Neural progenitor cell (in vitro differentiated cells): ENCODE measurements around the gene GAS2L1.

ENCODE experiments used
- EZH2 ChIP-seq: fragments of 200-600 bp; sonication (generic); IDR thresholded peaks from 2 replicates; pipeline ENCODE4 v1.6.1; 2017; ENCODE audit warnings: antibody characterized with exemption, mild to moderate bottlenecking, moderate library complexity
- TF ChIP-seq, protein P1 (sequence below): fragments of 200-600 bp; sonication (generic); IDR thresholded peaks from 2 replicates; pipeline ENCODE4 v1.5.1; 2017; ENCODE audit warnings: antibody characterized with exemption, mild to moderate bottlenecking

DNA sequence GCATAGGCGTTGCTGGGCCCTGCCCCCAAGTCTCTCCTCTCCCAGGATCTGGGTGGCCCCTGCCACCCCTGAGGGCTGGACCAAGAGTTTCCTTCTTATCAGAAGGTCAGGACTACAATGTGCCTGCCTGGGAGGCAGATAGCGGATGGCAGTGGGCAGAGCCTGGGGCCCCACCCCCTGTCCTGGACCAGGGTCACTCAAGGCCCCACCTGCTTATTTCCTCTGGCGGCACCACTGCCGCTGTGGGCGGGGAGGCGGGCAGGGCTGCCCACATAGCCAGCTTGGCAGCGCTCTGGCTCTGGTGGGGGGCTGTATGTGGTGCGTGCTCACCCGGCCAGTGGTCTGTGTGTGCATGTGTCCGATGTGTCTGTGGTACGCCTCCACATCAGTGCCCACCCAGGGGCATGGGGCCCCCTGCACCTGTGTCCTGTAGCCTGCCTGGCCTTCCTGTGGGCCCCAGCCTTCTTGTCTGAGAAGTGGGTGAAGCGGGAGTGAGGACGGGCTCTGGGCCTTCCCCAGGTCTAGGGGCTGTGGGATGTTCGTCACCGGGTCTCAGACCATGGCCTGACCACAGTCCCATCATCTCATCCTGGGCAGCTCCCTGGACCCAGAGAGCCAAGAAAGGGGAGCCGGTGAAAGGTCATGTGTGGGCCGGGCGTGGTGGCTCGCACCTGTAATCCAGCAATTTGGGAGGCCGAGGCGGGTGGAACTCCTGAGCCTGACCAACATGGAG lies 3.0 kb downstream of the GAS2L1 start:
- TF ChIP-seq, protein P1, sequence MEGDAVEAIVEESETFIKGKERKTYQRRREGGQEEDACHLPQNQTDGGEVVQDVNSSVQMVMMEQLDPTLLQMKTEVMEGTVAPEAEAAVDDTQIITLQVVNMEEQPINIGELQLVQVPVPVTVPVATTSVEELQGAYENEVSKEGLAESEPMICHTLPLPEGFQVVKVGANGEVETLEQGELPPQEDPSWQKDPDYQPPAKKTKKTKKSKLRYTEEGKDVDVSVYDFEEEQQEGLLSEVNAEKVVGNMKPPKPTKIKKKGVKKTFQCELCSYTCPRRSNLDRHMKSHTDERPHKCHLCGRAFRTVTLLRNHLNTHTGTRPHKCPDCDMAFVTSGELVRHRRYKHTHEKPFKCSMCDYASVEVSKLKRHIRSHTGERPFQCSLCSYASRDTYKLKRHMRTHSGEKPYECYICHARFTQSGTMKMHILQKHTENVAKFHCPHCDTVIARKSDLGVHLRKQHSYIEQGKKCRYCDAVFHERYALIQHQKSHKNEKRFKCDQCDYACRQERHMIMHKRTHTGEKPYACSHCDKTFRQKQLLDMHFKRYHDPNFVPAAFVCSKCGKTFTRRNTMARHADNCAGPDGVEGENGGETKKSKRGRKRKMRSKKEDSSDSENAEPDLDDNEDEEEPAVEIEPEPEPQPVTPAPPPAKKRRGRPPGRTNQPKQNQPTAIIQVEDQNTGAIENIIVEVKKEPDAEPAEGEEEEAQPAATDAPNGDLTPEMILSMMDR = no peak
- no peak for TF ChIP-seq EZH2
